MCF 10A (cell line): ENCODE results near the gene BUD31. TPM values are rescaled to one million over a fixed set of nuclear protein-coding genes. Genes with fewer than 3 reads are reported as not detected.
A peak's percentile ranks its signal among the peaks of the same experiment; 100 is the strongest.

Source experiments
- BruUV-seq: library from RNA; stranded (reverse); fragments of 400-500 nt; replicated peaks from 2 replicates; lab custom pipeline; 2021; lab: Mats Ljungman, UMichigan
- CTCF ChIA-PET: fragments of 300-600 bp; sonication (Branson Sonifier 250); formaldehyde crosslinking; extraction: SDS; loops from one replicate; lab custom pipeline; 2021; ENCODE audit warnings: antibody characterized with exemption, inconsistent platforms; lab: Yijun Ruan, JAX
- POLR2A ChIA-PET: fragments of 300-600, 350-650 bp; sonication (Branson Sonifier 250); formaldehyde crosslinking; extraction: SDS; loops from one replicate; lab custom pipeline; 2020; ENCODE audit warnings: antibody characterized with exemption, inconsistent platforms; lab: Yijun Ruan, JAX
- DNase-seq: peaks from one replicate; pipeline ENCODE4 v3.0.0-alpha.2; 2018; ENCODE audit not compliant: unreplicated experiment
- H3K27ac Mint-ChIP-seq: one replicate; pipeline ENCODE4 v1.8.0; 2022; ENCODE audit warnings: mild to moderate bottlenecking, low read depth, mixed read lengths; ENCODE audit not compliant: unreplicated experiment
- H3K27me3 Mint-ChIP-seq: one replicate; pipeline ENCODE4 v1.8.0; 2022; ENCODE audit warnings: mixed read lengths; ENCODE audit not compliant: insufficient read depth, unreplicated experiment
- H3K36me3 Mint-ChIP-seq: one replicate; pipeline ENCODE4 v1.8.0; 2022; ENCODE audit warnings: mild to moderate bottlenecking, moderate library complexity, mixed read lengths; ENCODE audit not compliant: insufficient read depth, unreplicated experiment
- H3K4me1 Mint-ChIP-seq: one replicate; pipeline ENCODE4 v1.8.0; 2022; ENCODE audit warnings: mixed read lengths; ENCODE audit not compliant: insufficient read depth, unreplicated experiment
- H3K4me3 Mint-ChIP-seq: one replicate; pipeline ENCODE4 v1.8.0; 2022; ENCODE audit warnings: mild to moderate bottlenecking, moderate library complexity, mixed read lengths; ENCODE audit not compliant: unreplicated experiment
- H3K9me3 Mint-ChIP-seq: one replicate; pipeline ENCODE4 v1.8.0; 2022; ENCODE audit warnings: mixed read lengths; ENCODE audit not compliant: unreplicated experiment
- intact Hi-C: fragments of 100-400 bp; cut with micrococcal nuclease; formaldehyde crosslinking; loops from 2 replicates; pipeline ENCODE4 v1.14.1; 2022
- total RNA-seq: library from RNA; stranded (reverse); gene quantifications from 2 replicates; pipeline ENCODE4 v1.2.3, GENCODE V29; 2022
- TF ChIP-seq, protein P1 (sequence below): fragments of 200-600 bp; IDR thresholded peaks from one replicate; pipeline ENCODE4 v1.8.0; 2022; ENCODE audit warnings: antibody characterized with exemption, mild to moderate bottlenecking; ENCODE audit not compliant: unreplicated experiment

BUD31 gene
- total RNA-seq, 1 experiment from 2014 or later, result 224 TPM

DNA sequence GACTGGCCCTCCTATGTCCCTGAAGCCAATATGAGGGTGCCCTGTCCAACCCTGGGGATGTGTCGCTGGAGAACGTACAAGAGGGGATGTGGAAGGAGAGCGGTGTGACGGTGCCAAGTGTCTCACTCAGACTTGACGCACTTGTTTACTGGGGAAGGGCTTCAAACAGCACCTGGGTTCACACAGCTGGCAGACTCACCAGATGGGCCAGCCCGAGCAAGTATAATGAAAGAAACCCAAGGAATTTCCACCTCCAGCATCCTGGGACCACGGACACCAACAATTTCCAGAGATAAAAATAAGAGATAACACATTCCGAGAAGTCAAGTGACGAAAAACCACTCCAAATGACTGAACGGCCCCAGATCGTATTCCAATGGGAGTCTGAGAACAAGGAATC lies 51.9 kb downstream of the BUD31 start:
- no TSS peak for BruUV-seq
- no peaks in the 10 kb centered on the region for H3K27me3 Mint-ChIP-seq
- H3K36me3 Mint-ChIP-seq, result peaks cover 70% of the 10 kb centered on the region
- POLR2A ChIA-PET, result no interaction called here
- H3K27ac Mint-ChIP-seq, result no peak overlapping the region
- H3K9me3 Mint-ChIP-seq, result no peaks in the 10 kb centered on the region
- peaks cover 13% of the 10 kb centered on the region for H3K4me1 Mint-ChIP-seq
- TF ChIP-seq, protein P1, sequence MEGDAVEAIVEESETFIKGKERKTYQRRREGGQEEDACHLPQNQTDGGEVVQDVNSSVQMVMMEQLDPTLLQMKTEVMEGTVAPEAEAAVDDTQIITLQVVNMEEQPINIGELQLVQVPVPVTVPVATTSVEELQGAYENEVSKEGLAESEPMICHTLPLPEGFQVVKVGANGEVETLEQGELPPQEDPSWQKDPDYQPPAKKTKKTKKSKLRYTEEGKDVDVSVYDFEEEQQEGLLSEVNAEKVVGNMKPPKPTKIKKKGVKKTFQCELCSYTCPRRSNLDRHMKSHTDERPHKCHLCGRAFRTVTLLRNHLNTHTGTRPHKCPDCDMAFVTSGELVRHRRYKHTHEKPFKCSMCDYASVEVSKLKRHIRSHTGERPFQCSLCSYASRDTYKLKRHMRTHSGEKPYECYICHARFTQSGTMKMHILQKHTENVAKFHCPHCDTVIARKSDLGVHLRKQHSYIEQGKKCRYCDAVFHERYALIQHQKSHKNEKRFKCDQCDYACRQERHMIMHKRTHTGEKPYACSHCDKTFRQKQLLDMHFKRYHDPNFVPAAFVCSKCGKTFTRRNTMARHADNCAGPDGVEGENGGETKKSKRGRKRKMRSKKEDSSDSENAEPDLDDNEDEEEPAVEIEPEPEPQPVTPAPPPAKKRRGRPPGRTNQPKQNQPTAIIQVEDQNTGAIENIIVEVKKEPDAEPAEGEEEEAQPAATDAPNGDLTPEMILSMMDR, result no peak
- intact Hi-C loops, result no loop called here
- DNase-seq, result no peak
- CTCF ChIA-PET, result interaction anchor here (0.6 to 0.9 kb wide), 2 partner anchors 14 to 495 kb away, joined by 3 read pairs; no protein-coding TSS in a partner anchor
- no peak overlapping the region for H3K4me3 Mint-ChIP-seq

DNA sequence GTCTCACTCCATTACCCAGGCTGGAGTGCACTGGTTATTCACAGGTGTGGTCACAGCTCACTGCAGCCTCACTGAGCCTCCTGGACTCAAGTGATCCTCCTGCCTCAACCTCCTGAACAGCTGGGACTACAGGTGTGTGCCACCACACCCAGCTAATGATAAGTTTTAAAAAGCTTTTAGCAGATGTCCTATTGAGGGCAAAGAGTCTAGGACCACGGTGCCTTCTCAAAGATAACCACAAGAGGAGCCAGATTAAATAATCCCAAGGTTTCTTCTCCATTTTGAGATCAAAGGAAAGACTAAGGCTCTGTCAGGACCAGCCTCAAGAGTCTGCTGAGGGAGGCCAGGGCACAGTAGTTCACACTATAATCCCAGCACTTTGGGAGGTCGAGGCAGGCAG lies 52.5 kb downstream of the BUD31 start:
- ChIA-PET CTCF (interaction anchor here (0.6 kb wide), 1 partner anchor 494 kb away, joined by 3 read pairs; no protein-coding TSS in a partner anchor), POLR2A (no interaction called here)
- intact Hi-C loops, result no loop called here
- TF ChIP-seq, protein P1, result no peak
- Mint-ChIP-seq H3K27me3 (no peaks in the 10 kb centered on the region), H3K9me3 (no peaks in the 10 kb centered on the region), H3K4me3 (no peak overlapping the region), H3K27ac (no peak overlapping the region), H3K4me1 (peaks cover 17% of the 10 kb centered on the region), H3K36me3 (peaks cover 74% of the 10 kb centered on the region)
- BruUV-seq, result no TSS peak
- no peak for DNase-seq

DNA sequence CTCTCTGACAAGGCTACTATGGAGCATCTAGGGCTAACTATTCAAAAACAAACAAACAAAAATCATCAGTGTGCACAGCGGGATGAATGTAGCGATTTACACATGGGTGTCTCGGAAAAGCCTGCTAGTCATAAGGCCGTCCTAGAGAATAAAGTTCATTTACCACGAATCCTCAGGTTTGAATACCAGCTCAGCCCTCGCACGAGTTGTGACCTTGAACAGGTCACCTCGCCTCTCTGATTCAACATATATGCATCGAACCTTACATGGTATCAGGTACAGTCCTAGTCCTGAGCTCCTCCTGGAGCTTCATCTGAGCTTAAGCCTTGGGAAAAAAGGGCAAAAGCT lies 56.6 kb downstream of the BUD31 start:
- TF ChIP-seq, protein P1, result no peak
- Mint-ChIP-seq H3K27me3 (no peaks in the 10 kb centered on the region), H3K36me3 (peaks cover 37% of the 10 kb centered on the region), H3K27ac (peak overlapping the region; percentile 98), H3K4me3 (peak overlapping the region; percentile 89), H3K9me3 (no peaks in the 10 kb centered on the region), H3K4me1 (peaks cover 15% of the 10 kb centered on the region)
- intact Hi-C loops, result no loop called here
- peak; percentile 14 for DNase-seq
- ChIA-PET CTCF (interaction anchor here (0.6 kb wide), 2 partner anchors 15 to 513 kb away, joined by 3 read pairs; no protein-coding TSS in a partner anchor), POLR2A (interaction anchor here (0.6 to 2.7 kb wide), 17 partner anchors 8 to 636 kb away, joined by 3 to 23 read pairs (median 4); partner anchors contain the start of genes AP4M1, BUD31, CPSF4 and MCM7)
- TSS peak; percentile 60 for BruUV-seq

DNA sequence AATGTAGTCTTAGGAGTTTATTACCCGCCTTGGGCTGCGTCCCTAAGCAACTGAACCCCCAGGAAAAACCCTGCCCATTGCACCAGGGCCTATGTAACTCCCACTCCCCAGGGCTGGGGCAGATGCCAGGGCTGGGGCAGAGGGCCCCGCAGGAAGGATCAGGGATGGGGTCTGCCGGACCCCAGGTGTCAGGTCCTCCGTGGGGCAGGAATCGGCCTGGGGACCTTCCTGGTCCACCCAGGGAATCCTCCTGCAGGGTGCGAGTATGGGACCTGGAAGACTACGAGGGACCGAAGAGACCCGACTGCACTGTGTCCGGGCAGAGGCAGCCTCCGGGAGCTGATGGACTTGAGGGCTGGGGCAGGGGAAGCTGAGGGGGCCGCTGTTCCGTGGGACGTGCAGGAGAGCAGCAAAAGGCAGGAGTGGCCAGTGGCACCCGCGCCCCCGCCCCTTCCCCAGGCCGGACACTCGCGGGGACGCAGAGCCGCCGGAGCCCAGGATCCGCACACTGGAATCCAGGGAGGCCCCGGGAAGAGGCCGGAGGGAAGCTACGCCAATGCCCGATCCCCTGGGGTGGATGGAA lies 59.7 kb downstream of the BUD31 start:
- intact Hi-C loops, result no loop called here
- CTCF ChIA-PET, result no interaction called here

More for the DNA sequence above, 59.7 kb downstream of the BUD31 start:
- no peak for DNase-seq
- H3K36me3 Mint-ChIP-seq, result peaks cover 21% of the 10 kb centered on the region
- no peak overlapping the region for H3K27ac Mint-ChIP-seq
- H3K27me3 Mint-ChIP-seq, result no peaks in the 10 kb centered on the region
- H3K4me1 Mint-ChIP-seq, result peaks cover 11% of the 10 kb centered on the region
- no TSS peak for BruUV-seq
- POLR2A ChIA-PET, result no interaction called here
- H3K4me3 Mint-ChIP-seq, result no peak overlapping the region
- no peaks in the 10 kb centered on the region for H3K9me3 Mint-ChIP-seq
- TF ChIP-seq, protein P1, result no peak

Other genes with a start within 250 kb of the BUD31 start
- gene KPNA7, start 200.9 kb upstream of the BUD31 start, total RNA-seq, result not detected in 2 replicates
- gene MYH16, start 136.1 kb upstream of the BUD31 start, total RNA-seq, result 0.33 TPM in 1 of 2 replicates, not detected in the other
- 149 and 180 TPM in 2 replicates for gene ARPC1A, start 83.1 kb upstream of the BUD31 start, total RNA-seq
- 174 and 192 TPM in 2 replicates for gene ARPC1B, start 34.2 kb upstream of the BUD31 start, total RNA-seq
- 155 and 200 TPM in 2 replicates for gene PDAP1, start 372 bp upstream of the BUD31 start, total RNA-seq
- 4.9 and 8.6 TPM in 2 replicates for gene PTCD1, start 29.8 kb downstream of the BUD31 start, total RNA-seq
- 49.5 and 62.6 TPM in 2 replicates for gene CPSF4, start 30.0 kb downstream of the BUD31 start, total RNA-seq
- 417 and 442 TPM in 2 replicates for gene ATP5MF, start 57.2 kb downstream of the BUD31 start, total RNA-seq
- gene ZNF789, start 63.9 kb downstream of the BUD31 start, total RNA-seq, result 15.0 and 19.9 TPM in 2 replicates
- gene ZNF394, start 91.3 kb downstream of the BUD31 start, total RNA-seq, result 17.4 and 20.6 TPM in 2 replicates
- gene ZKSCAN5, start 95.7 kb downstream of the BUD31 start, total RNA-seq, result 13.6 and 16.2 TPM in 2 replicates
- 6.1 and 7.4 TPM in 2 replicates for gene FAM200A, start 143.1 kb downstream of the BUD31 start, total RNA-seq
- 85.2 and 89.9 TPM in 2 replicates for gene ZNF655, start 149.7 kb downstream of the BUD31 start, total RNA-seq
- 0.70 and 0.96 TPM in 2 replicates for gene TMEM225B, start 189.3 kb downstream of the BUD31 start, total RNA-seq
- gene ZSCAN25, start 208.0 kb downstream of the BUD31 start, total RNA-seq, result 17.6 and 20.9 TPM in 2 replicates